Keratinocyte (primary cell): ENCODE data around the gene PDE1C. TPM values are rescaled to one million over a fixed set of nuclear protein-coding genes. Genes with fewer than 3 reads are reported as not detected.

Source experiments
- DNase-seq: peaks from one replicate; pipeline ENCODE4 v3.0.0-alpha.2; 2011; ENCODE audit warnings: low read depth, missing footprints, low spot score
- FAIRE-seq: peaks from 2 replicates; lab custom pipeline; 2011; peaks lifted over from hg19 to GRCh38; lab: Jason Lieb, UNC
- H2AFZ ChIP-seq: 2 replicates; pipeline ENCODE4 v1.6.0; 2012; ENCODE audit warnings: low read length, control low read depth, inconsistent platforms; ENCODE audit not compliant: control insufficient read depth
- H3K27ac ChIP-seq: 2 replicates; pipeline ENCODE4 v1.5.1; 2011; ENCODE audit warnings: low read length; ENCODE audit not compliant: control insufficient read depth, insufficient read depth
- H3K27me3 ChIP-seq: 3 replicates; pipeline ENCODE4 v1.6.0; 2011; ENCODE audit warnings: low read length; ENCODE audit not compliant: control insufficient read depth, insufficient read depth; ENCODE audit errors: extremely low read depth
- H3K36me3 ChIP-seq, 2 experiments: 2 replicates in 1 of 2; 3 replicates in 1 of 2; pipeline ENCODE4 v1.5.1; 2011; ENCODE audit warnings: low read length in 2 of 2, mild to moderate bottlenecking in 1 of 2; ENCODE audit not compliant: control insufficient read depth in 2 of 2, insufficient read depth in 2 of 2; ENCODE audit errors: extremely low read depth in 1 of 2
- H3K4me1 ChIP-seq: 3 replicates; pipeline ENCODE4 v1.5.1; 2011; ENCODE audit warnings: low read length; ENCODE audit not compliant: control insufficient read depth, insufficient read depth; ENCODE audit errors: extremely low read depth
- H3K4me2 ChIP-seq: 3 replicates; pipeline ENCODE4 v1.6.0; 2011; ENCODE audit warnings: low read depth, low read length; ENCODE audit not compliant: control insufficient read depth, insufficient read depth; ENCODE audit errors: extremely low read depth
- H3K4me3 ChIP-seq, 3 experiments: fragments of 200-600 bp in 1 of 3; sonication (generic) in 1 of 3; 2 replicates in 2 of 3; 3 replicates in 1 of 3; pipeline ENCODE4 v1.5.1; 2011 to 2016; ENCODE audit warnings: low read length in 3 of 3, mild to moderate bottlenecking in 3 of 3, control low read depth in 2 of 3, inconsistent platforms in 1 of 3, low read depth in 1 of 3, mixed read lengths in 1 of 3, mixed run types in 1 of 3, moderate library complexity in 1 of 3; ENCODE audit not compliant: control insufficient read depth in 2 of 3, insufficient read depth in 2 of 3; ENCODE audit errors: extremely low read depth in 1 of 3
- H3K79me2 ChIP-seq: 2 replicates; pipeline ENCODE4 v1.6.0; 2012; ENCODE audit warnings: low read length; ENCODE audit not compliant: control insufficient read depth, insufficient read depth
- H3K9ac ChIP-seq: 3 replicates; pipeline ENCODE4 v1.6.0; 2011; ENCODE audit warnings: low read length; ENCODE audit not compliant: control insufficient read depth, insufficient read depth; ENCODE audit errors: extremely low read depth
- H3K9me1 ChIP-seq: 3 replicates; pipeline ENCODE4 v1.6.0; 2011; ENCODE audit warnings: low read length; ENCODE audit not compliant: control insufficient read depth, insufficient read depth; ENCODE audit errors: extremely low read depth
- H3K9me3 ChIP-seq: 2 replicates; pipeline ENCODE4 v1.5.1; 2012; ENCODE audit warnings: low read depth, low read length; ENCODE audit not compliant: control insufficient read depth
- H4K20me1 ChIP-seq: 3 replicates; pipeline ENCODE4 v1.6.0; 2011; ENCODE audit warnings: low read length; ENCODE audit not compliant: control insufficient read depth, insufficient read depth; ENCODE audit errors: extremely low read depth
- EZH2 ChIP-seq: IDR thresholded peaks from one replicate; pipeline ENCODE4 v1.6.1; 2012; ENCODE audit warnings: inconsistent platforms, mild to moderate bottlenecking, low read length, moderate library complexity
- dilution Hi-C: fragments of 300-500 bp; cut with MboI; formaldehyde crosslinking; loops from one replicate; pipeline ENCODE4 v1.7.0; 2020; ENCODE audit warnings: low sequenced_read_pairs; ENCODE audit not compliant: extremely low pct_ligation_motif_present
- polyA plus RNA-seq, 5 experiments: library from polyadenylated mRNA; depleted of rRNA in 3 of 5; stranded (reverse) in 3 of 5; stranded (forward) in 1 of 5; unstranded in 1 of 5; fragments of >200 nt; gene quantifications; 1 replicate in 1 of 5; 2 replicates in 3 of 5; 3 replicates in 1 of 5; pipeline versions ENCODE4 v1.2.1 to v1.2.3, GENCODE V29; 2011 to 2012; ENCODE audit warnings: missing spikeins in 2 of 5, low read depth in 1 of 5, low replicate concordance in 1 of 5
- TF ChIP-seq, protein P1 (sequence below), 3 experiments: IDR thresholded peaks in 1 of 3; conservative IDR thresholded peaks in 1 of 3; optimal IDR thresholded peaks in 1 of 3; 2 replicates in 2 of 3; 3 replicates in 1 of 3; pipeline versions ENCODE3 to v1.5.1; 2011; ENCODE audit warnings: low read length in 3 of 3, mild to moderate bottlenecking in 3 of 3, moderate library complexity in 2 of 3, control low read depth in 1 of 3, inconsistent platforms in 1 of 3; ENCODE audit not compliant: insufficient read depth in 2 of 3; ENCODE audit errors: extremely low read depth in 1 of 3

Gene PDE1C
- polyA plus RNA-seq, 1 donor (not counting 4 experiments of a cell fraction or from before 2014, with no cell fraction given), result 2.5 TPM

DNA sequence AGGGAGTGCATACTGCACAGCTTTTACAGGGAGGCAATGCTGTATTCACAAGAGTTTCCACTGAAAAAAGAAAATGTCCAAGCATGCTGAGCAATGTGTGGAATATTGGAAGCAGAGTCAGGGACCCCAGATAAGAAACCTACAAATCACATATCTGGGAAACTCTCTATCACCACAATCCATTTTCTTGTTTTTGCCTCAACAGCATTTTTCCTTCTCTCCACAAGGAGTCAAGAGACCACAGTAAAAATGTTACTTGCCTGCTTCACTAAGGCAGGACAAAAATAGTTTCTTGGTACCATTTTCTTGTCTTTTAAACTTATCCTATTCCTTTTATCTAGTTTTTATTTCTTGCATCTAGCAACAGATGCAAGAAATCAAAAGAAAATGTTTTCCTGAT, 19.5 kb upstream of the PDE1C start:
- H2AFZ ChIP-seq, result no peak overlapping the region
- H3K36me3 ChIP-seq, result no peaks in the 10 kb centered on the region
- no peak overlapping the region for H3K9ac ChIP-seq
- H3K4me1 ChIP-seq, result peaks cover 7% of the 10 kb centered on the region
- H3K9me1 ChIP-seq, result no peaks in the 10 kb centered on the region
- no peak overlapping the region for H3K27ac ChIP-seq
- no peaks in the 10 kb centered on the region for H3K79me2 ChIP-seq
- H3K9me3 ChIP-seq, result no peaks in the 10 kb centered on the region
- H3K4me3 ChIP-seq, result no peak overlapping the region
- no peaks in the 10 kb centered on the region for H3K27me3 ChIP-seq
- TF ChIP-seq EZH2, result no peak
- TF ChIP-seq, protein P1, sequence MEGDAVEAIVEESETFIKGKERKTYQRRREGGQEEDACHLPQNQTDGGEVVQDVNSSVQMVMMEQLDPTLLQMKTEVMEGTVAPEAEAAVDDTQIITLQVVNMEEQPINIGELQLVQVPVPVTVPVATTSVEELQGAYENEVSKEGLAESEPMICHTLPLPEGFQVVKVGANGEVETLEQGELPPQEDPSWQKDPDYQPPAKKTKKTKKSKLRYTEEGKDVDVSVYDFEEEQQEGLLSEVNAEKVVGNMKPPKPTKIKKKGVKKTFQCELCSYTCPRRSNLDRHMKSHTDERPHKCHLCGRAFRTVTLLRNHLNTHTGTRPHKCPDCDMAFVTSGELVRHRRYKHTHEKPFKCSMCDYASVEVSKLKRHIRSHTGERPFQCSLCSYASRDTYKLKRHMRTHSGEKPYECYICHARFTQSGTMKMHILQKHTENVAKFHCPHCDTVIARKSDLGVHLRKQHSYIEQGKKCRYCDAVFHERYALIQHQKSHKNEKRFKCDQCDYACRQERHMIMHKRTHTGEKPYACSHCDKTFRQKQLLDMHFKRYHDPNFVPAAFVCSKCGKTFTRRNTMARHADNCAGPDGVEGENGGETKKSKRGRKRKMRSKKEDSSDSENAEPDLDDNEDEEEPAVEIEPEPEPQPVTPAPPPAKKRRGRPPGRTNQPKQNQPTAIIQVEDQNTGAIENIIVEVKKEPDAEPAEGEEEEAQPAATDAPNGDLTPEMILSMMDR (optimal IDR thresholded peaks at IDR 0.05 in 1 of 3, IDR thresholded peaks at IDR 0.05 in 1 of 3, conservative IDR thresholded peaks at IDR 0.05 in 1 of 3; ENCODE audit: extremely low read depth in 1 of 3, insufficient read depth in 2 of 3, low read length in 3 of 3), result no peak
- no peaks in the 10 kb centered on the region for H4K20me1 ChIP-seq
- no peak overlapping the region for H3K4me2 ChIP-seq
- dilution Hi-C loops, result no loop called here
- FAIRE-seq, result no peak
- no peak for DNase-seq

DNA sequence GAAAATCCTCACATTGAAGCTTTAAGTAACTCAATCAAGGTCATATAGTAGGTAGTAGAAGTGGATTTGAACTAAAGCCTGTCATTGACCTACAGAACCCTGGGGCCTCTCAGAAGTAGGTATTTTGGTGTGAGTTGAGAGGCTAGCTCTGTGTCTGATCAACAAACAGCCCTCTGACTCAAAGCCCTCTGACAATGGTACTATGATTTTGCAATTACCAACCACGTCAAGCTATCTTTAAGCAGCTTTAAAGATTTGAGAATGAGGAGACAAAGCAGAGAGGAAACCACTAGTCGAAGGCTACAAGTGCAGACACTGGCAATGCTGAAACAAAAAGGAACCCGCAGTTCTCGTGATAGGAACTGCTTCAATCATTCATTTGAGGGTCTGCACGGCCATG, 19.0 kb upstream of the PDE1C start:
- Histone ChIP-seq H3K79me2 (no peaks in the 10 kb centered on the region), H2AFZ (no peak overlapping the region), H4K20me1 (no peaks in the 10 kb centered on the region), H3K4me2 (no peak overlapping the region), H3K9me3 (no peaks in the 10 kb centered on the region), H3K27ac (no peak overlapping the region), H3K9me1 (no peaks in the 10 kb centered on the region), H3K36me3 (no peaks in the 10 kb centered on the region), H3K4me1 (peaks cover 7% of the 10 kb centered on the region), H3K9ac (no peak overlapping the region), H3K4me3 (no peak overlapping the region), H3K27me3 (no peaks in the 10 kb centered on the region)
- DNase-seq (no peak), FAIRE-seq (no peak)
- dilution Hi-C loops, result no loop called here
- TF ChIP-seq, protein P1 (optimal IDR thresholded peaks at IDR 0.05 in 1 of 3, IDR thresholded peaks at IDR 0.05 in 1 of 3, conservative IDR thresholded peaks at IDR 0.05 in 1 of 3; ENCODE audit: extremely low read depth in 1 of 3, insufficient read depth in 2 of 3, low read length in 3 of 3), result no peak
- no peak for TF ChIP-seq EZH2
